ENCODE results near the gene CYP11A1.

Gene CYP11A1

GRCh38 chr15:74367296-74367854, at the start of gene CYP11A1:
TSS of gene CYP11A1 (minus strand) at chr15:74367646. CDS start at chr15:74367585, 61 bp downstream.
- DNase-seq (ENCODE audit: low read depth): no peak

GRCh38 chr15:74417225-74417624, 49.8 kb upstream of the CYP11A1 start:
- DNase-seq (ENCODE audit: low read depth): no peak

- DNase-seq (ENCODE audit: low read depth): no peak
Measured at GRCh38 chr15:74415966-74416916, 48.8 kb upstream of the CYP11A1 start.

- DNase-seq (ENCODE audit: low read depth): no peak
Measured at GRCh38 chr15:74414603-74415338, 47.3 kb upstream of the CYP11A1 start.

GRCh38 chr15:74414081-74414580, 46.7 kb upstream of the CYP11A1 start:
- no peak for DNase-seq (ENCODE audit: low read depth)

- no peak for DNase-seq (ENCODE audit: low read depth)
Measured at GRCh38 chr15:74413350-74414080, 46.1 kb upstream of the CYP11A1 start.

GRCh38 chr15:74412159-74412558, 44.7 kb upstream of the CYP11A1 start:
- no peak for DNase-seq (ENCODE audit: low read depth)

GRCh38 chr15:74411686-74412085, 44.2 kb upstream of the CYP11A1 start:
- no peak for DNase-seq (ENCODE audit: low read depth)

GRCh38 chr15:74410502-74410901, 43.1 kb upstream of the CYP11A1 start:
- DNase-seq (ENCODE audit: low read depth): no peak

GRCh38 chr15:74409225-74409624, 41.8 kb upstream of the CYP11A1 start:
- DNase-seq (ENCODE audit: low read depth): no peak

- no peak for DNase-seq (ENCODE audit: low read depth)
Measured at GRCh38 chr15:74408815-74409214, 41.4 kb upstream of the CYP11A1 start.

GRCh38 chr15:74408385-74408784, 40.9 kb upstream of the CYP11A1 start:
- DNase-seq (ENCODE audit: low read depth): no peak

GRCh38 chr15:74406992-74407705, 39.7 kb upstream of the CYP11A1 start:
- no peak for DNase-seq (ENCODE audit: low read depth)

GRCh38 chr15:74406517-74406916, 39.1 kb upstream of the CYP11A1 start:
- no peak for DNase-seq (ENCODE audit: low read depth)

GRCh38 chr15:74405823-74406222, 38.4 kb upstream of the CYP11A1 start:
- no peak for DNase-seq (ENCODE audit: low read depth)

GRCh38 chr15:74403991-74404563, 36.6 kb upstream of the CYP11A1 start:
- DNase-seq (ENCODE audit: low read depth): no peak

- no peak for DNase-seq (ENCODE audit: low read depth)
Measured at GRCh38 chr15:74403588-74403919, 36.1 kb upstream of the CYP11A1 start.

- peak; percentile 77 for DNase-seq (ENCODE audit: low read depth)
Measured at GRCh38 chr15:74402873-74403587, 35.6 kb upstream of the CYP11A1 start.

GRCh38 chr15:74402337-74402841, 34.9 kb upstream of the CYP11A1 start:
- no peak for DNase-seq (ENCODE audit: low read depth)
